Stimulated activated CD4-positive, alpha-beta T cell treated with anti-CD3 and anti-CD28 coated beads, Interleukin-12 subunit alpha, Interleukin-12 subunit beta, amount 100 ng/mL, for 24 hours (primary cell): Measurements from ENCODE around the gene HM13.
A peak's percentile ranks its signal among the peaks of the same experiment; 100 is the strongest.
"Not testable (repeated sequence)": the region's sequence is repeated elsewhere in the genome, so short reads cannot be mapped to it uniquely, and the experiment has no call there.

Experiments used
- DNase-seq, 2 experiments: peaks; one replicate each; pipeline ENCODE4 v3.0.0-alpha.2; 2020; ENCODE audit warnings: low read depth in 2 of 2

HM13 gene, protein sequence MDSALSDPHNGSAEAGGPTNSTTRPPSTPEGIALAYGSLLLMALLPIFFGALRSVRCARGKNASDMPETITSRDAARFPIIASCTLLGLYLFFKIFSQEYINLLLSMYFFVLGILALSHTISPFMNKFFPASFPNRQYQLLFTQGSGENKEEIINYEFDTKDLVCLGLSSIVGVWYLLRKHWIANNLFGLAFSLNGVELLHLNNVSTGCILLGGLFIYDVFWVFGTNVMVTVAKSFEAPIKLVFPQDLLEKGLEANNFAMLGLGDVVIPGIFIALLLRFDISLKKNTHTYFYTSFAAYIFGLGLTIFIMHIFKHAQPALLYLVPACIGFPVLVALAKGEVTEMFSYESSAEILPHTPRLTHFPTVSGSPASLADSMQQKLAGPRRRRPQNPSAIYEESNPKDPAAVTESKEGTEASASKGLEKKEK

DNA sequence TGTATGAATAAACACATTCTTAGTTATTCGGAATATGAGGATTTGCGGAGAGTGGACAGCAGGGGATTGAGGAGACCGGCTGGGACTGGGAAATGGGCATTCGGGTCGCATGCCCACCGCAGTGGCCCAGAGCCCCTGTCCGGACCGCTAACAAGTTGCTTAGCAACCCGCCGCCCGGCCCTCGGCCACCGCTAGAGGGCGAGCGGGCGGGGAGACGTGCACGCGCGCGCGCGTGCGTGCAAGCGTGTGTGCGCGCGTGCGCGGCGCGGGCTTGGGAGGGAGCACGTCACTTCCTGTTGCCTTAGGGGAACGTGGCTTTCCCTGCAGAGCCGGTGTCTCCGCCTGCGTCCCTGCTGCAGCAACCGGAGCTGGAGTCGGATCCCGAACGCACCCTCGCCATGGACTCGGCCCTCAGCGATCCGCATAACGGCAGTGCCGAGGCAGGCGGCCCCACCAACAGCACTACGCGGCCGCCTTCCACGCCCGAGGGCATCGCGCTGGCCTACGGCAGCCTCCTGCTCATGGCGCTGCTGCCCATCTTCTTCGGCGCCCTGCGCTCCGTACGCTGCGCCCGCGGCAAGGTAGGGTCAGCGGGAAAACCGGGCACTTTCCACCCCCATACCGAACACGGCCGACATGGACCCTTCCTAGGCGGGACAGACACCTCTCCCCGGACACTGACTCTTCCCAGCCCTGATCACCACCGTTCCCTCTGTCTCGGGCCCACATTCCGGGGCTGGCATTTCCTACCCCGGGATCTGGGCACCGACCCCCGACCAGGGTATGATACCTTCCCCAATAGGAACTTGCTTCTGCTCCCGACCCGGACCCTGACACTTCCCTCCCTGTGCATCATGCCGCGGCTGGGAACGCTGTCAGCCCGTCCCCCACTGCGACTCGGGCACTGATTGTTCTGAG lies at the start of gene HM13:
TSS of gene HM13 (plus strand) at position 289 of the 918 bp plus-strand sequence. CDS start at position 399, 110 bp downstream.
- DNase-seq, result peak; percentile 73 to 78

DNA sequence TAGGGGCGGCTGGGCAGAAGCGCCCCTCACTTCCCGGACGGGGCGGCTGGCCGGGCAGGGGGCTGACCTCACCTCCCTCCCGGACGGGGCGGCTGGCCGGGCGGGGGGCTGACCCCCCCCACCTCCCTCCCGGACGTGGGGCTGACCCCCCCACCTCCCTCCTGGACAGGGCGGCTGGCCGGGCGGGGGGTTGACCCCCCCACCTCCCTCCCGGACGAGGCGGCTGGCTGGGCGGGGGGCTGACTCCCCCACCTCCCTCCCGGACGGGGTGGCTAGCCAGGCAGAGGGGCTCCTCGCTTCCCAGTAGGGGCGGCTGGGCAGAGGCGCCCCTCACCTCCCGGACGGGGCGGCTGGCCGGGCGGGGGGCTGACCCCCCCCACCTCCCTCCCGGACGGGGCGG lies 43.3 kb upstream of the HM13 start:
- not testable (repeated sequence) for DNase-seq

DNA sequence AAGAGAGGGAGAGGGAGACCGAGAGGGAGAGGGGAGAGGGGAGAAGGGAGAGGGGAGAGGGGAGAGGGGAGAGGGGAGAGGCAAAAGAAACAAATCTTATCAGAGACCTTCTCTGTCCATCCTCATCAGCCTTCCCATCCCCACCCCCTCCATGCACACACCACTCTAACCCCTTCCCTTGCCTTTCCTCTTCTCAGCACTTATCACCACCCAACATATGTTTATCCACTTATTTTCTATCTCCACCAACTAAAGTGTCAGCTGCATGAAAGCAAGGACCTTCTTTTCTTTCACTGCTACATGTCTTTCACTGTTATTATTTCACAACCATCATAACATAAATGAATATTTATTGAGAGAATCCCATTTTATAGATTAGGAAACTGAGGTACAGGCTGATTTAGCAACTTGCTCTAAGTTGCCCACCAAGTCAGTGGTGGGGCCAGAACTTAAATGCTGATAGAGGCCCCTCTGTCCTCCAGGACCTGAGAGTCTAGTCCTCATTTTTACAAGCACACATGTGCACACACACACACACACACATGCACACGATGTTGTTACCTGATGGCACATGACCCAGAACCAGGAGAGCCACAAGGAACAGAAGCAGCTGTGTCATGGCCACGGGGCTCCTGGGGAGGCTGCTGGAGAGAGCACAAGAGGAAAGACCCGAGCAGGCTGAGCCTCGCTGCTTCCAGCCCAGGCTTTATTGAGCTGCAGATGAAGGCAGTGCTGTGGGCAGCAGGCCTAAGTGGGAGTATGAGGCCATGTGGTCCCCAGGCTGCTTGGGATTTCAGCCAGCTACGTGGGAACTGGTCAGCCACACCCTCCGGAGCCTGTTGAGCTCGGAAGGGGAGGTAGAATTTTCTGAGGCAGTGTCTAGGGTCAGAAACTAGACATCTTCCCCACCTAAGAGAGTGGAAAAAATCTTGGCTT lies 41.6 kb upstream of the HM13 start:
- DNase-seq, result no peak

DNA sequence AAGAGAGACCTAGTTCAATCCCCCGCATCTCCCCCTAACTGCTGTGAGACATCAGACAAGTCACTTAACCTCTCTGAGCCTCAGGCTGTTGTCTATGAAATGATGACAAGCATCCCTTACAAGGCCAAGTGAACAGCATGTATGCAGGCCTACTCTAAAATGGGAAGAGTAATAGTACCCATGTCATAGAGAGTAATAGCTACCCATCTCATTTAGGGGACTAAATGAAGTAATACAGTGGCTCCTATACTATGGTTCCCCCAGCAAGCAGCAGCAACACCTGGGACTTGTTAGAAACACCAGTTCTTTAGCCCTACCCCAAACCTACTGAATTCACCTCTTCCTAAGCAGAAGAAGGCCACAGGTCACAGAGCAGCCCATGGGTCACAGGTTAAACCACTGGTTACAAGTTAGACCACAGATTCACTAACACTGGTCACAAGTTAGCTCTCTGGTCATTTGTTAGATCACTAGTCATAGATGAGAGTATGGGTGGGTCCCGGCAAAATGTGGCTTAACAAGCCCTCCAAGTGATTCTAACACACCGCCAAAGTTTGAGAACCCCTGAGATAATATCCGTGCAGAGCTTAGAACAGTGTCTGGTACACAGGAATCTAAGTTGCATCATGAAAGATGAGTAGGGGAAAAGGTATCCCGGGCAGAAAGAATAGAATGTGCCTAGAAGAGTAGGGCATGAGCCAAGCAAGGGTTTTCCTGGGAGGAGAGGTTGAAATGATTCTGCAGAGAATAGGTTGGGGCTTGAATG lies 40.7 kb upstream of the HM13 start:
- DNase-seq, result no peak

DNA sequence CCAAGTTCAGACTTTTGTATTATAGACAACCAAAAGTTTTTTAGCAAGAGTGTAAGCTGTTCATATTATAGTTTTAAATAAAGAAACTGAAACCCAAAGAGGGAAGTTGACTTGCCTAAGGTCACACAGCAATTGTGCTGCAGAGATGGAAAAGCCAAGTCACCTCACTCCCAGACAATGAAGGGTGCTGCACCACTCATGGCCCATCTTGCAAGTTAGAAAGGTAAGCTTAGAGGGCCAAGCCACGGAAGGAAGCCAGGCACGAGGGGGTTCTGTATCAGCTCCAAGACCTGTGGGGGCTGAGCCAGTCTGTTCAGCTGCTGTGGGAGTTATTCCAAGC lies 40.2 kb upstream of the HM13 start:
- DNase-seq, result no peak

DNA sequence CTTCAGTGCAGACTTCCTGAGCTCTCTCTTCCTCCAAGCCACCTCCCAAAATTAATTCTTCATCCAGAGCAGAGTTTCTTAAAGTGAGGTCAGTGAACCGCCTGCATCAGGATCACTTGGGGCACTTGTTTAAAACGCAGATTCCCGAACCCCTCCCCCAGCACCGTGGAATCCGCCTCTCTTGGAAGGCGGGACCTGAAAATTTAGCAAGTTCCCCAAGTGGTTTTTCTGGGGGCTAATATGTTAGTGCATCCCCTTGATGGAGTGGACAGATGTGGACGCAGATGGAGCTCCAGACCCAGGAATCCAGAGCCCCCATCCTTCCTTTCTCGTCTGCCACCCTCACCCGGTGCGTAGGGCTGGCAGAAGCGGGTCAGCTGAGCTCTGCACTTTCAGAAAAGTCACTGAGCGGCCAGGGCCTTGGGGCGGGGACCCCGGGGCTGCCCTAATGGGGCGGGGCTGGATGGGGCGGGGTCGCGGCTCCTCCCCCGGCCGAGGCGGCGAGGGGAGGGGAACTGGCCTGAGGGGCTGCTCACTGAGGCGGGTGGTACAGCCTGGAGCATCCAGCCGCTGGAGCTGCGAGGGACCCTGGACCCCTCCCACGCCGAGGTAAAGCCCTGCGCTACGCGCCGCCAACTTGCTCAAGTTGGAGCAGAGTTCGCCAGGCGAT lies 39.3 kb upstream of the HM13 start, which contains the start of the genes DEFB124 and REM1:
TSS of gene DEFB124 (minus strand) at position 370 of the 670 bp plus-strand sequence. CDS start 2,114 bp downstream, outside the sequence.
TSS of gene REM1 (plus strand) at position 531 of the 670 bp plus-strand sequence. CDS start 1,158 bp downstream, outside the sequence.
- DNase-seq, result no peak

DNA sequence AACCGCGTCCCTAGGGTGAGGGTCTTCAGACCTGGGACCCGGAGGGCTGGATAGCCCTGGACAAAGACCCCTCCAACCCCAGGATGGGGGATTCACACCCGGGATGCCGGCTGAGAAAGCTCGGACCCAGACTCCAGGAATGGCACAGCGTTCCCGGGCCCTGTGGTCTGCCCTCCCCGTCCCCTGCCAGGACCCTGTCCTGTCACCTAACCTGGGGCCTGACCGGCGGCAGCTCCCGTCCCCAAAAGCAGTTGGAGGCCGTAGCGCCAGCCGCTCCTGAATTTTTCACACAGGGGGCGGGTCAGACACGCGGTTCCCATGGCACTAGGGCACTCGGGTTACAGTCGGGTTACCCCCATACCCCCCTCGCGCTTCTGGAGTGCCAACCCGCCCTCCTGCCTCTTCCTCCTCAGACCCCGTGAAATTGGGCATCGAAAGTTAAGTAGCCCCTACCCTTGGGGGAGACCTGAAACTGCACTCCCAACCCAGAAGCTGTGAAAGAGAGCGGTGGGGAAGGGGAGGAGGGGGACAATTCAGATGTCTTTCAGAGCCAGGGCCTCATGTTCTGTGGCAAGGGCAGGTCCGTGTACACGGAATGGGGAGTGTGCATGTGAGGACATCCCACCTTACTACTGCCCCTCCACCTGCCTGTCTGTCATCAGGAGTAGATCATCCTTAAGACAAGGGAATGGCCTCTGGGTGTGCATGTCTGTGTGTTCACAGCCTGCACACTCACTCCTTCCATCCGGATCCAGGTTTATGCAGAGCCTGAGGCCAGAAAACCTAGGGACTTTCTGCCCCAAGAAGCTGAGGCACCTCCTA lies 38.6 kb upstream of the HM13 start:
- DNase-seq, result no peak

DNA sequence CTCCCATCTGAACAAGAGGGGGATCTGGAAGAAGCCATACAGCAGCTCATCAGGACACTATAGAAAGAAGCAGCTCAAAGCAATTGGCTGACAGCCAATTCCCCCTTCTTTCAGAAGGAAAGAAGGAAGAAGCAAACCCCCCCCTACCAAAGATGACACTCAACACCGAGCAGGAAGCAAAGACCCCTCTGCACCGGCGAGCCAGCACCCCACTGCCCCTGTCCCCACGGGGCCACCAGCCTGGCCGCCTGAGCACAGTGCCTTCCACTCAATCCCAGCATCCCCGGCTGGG lies 38.0 kb upstream of the HM13 start:
- no peak for DNase-seq

DNA sequence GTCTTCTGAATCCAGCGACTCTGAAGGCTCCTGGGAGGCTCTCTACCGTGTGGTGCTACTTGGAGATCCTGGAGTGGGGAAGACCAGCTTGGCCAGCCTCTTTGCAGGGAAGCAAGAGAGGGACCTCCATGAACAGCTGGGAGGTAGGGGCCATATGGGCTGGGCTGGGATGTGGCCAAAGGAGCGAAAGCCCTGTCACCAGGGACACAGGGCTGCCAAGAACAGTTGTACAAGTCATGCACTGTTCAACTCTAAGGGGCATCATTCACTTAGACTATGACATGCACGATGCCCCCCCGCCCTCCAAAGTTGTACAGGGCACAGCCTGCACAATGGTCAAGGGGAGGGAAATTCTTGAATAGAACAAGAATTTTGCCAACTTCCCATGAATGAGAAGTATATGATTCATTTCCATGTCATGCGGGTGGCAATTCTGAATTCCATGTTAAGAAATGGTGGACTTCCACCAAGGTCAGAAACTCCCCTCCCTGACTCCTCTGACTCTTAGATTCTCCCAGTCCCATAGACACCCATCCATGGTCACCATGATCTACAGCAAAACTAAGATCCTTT lies 37.5 kb upstream of the HM13 start:
- no peak for DNase-seq

DNA sequence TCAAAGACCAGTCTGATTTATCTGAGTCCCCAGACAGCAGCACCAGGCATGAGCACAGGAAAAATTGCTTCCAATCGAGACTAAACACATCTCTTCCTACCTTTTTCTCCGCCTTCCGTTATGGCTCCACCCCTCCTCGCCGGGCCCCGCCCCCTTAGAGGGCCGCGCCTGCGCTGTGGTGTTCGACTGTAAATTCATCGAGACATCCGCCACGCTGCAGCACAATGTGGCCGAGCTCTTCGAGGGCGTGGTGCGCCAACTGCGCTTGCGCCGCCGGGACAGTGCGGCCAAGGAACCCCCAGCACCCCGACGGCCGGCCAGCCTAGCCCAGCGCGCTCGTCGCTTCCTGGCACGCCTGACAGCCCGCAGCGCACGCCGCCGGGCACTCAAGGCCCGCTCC lies 30.2 kb upstream of the HM13 start:
- DNase-seq, result peak in 1 of 2 experiments; percentile 17

DNA sequence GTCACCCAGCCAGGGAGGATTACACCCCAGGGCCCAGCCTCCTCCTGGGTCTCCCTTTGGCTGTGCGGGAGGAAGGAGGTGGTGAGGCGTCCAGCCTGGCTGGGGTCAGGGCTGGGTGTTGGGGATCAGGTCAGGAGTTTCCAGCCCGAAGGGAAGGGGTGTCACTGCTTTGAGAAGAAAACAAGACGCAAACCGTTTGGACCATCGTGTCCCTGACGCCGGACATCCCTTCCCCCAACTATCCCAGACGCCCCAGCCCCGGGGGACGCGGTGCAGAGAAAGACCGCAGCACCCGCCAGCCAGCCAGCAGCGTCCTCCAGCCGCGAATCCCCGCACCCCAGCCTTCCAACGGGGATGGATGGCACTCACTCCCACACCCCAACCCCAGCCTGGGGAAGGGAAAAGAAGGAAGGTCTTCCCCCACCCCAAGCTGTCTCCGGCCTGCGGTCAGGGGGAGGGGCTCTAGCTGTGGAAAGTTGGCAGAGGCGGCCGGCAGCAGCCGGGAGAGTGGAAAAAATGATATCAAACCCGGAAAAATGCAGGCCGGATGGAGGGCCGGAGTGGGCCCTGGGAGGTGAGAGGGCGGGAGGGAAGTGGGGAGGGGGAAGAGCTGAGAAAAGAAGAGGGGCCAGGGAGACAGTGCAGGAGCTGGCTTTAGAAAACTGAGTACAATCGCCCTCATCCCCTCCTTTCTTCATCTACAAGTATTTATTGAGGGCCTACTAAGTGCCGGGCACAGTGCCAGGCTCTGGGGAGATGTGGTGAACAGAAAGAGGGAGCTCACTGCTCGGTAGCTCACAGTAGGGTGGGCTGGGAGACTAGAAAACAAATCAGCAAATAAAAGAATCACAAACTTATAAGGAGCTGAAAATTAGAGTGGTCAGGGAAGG lies 28.5 kb upstream of the HM13 start:
- peak in 1 of 2 experiments; percentile 34 for DNase-seq

DNA sequence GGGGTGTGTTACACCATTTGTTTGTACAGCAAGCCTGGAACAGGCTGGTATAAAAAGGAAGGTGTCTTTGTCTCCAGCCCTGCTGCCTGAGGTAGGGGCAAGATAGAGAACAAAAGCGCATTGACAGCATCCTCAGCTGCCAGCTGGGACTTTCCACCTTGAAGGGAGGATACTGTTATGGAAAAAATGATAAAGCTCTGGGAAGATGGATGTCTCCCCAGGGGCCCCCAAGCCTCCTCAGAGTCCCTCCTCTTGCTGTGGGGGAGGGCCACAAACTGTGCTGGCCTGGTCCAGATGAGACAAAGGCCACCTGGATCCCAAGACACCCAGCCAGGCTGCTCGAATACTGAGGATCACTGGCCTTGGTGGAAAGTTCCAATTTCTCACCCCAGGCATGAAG lies 26.1 kb upstream of the HM13 start:
- no peak for DNase-seq

DNA sequence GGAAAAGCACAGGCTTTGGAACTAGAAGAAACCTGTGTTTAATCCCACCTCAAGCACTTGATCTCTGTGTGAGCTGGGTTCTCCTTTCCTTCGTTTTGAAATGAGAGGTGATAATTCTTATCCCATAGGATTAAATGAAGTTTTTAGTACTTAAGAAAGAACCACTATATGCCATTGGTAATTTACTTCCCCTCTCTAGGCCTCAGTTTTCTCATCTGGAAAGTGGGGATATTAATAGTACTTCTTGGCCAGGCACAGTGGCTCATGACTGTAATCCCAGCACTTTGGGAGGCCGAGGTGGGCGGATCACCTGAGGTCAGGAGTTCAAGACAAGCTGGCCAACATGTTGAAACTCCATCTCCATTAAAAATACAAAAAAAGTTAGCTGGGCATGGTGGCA lies 25.1 kb upstream of the HM13 start:
- DNase-seq, result no peak

DNA sequence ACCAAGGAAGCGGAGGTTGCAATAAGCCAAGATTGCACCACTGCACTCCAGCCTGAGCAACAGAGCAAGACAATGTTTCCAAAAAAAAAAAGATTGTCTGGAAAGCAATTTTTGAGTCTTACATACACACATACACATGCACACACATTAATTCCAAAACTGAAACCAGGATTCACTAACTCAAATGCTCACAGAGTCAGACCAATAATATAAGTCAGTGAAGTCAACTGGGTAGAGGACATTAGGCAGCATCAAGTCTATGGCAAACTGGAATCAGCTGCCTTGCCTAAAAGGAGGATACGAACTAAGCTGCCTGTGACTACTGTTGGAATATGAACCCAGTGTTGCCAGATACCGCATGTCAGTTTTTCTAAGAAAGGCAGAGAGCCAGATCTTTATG lies 23.5 kb upstream of the HM13 start:
- no peak for DNase-seq

DNA sequence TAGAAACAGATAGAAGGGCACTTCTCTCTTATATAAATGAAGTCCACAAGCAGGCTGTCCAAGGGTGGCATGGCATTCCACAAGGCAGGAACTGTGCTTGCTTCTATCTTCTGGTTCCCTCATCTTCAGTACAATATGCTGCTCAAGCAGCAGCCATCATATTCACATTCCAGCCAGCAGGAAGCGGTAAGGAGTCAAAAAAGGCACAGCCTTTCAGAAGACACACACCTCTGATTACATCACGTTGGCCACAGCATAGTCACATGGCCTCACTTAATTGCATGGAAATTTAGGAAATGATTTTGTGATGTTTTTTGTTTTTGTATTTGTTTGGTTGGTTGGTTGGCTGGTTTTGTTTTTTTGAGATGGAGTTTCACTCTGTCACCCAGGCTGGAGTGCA lies 20.1 kb upstream of the HM13 start:
- no peak for DNase-seq

DNA sequence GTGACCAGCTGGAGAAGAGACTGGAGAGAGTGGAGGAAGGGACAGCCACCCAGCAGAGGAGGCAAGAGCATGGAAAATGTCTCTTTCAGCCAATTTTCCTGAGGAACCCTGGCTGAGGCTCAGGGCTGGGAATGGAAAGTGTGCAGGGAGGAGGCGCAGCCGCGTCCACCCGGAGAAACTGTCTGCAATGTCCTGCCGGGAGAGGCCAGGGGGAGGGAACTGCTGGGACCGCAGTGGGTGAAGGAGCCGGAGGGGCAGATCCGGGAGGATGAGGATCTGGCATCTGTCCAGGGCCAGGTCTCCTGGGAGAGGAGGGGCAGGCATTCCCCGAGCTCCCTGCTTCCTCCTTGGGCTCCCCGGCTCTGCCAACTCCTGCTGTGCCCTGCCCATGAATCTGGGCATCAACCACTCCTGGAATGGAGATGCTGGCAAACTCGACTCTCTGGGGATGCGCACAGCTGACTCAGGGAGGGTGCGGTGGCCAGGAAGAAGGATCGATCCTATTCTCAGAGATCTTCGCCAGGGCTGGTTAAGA lies 17.4 kb upstream of the HM13 start:
- no peak for DNase-seq

DNA sequence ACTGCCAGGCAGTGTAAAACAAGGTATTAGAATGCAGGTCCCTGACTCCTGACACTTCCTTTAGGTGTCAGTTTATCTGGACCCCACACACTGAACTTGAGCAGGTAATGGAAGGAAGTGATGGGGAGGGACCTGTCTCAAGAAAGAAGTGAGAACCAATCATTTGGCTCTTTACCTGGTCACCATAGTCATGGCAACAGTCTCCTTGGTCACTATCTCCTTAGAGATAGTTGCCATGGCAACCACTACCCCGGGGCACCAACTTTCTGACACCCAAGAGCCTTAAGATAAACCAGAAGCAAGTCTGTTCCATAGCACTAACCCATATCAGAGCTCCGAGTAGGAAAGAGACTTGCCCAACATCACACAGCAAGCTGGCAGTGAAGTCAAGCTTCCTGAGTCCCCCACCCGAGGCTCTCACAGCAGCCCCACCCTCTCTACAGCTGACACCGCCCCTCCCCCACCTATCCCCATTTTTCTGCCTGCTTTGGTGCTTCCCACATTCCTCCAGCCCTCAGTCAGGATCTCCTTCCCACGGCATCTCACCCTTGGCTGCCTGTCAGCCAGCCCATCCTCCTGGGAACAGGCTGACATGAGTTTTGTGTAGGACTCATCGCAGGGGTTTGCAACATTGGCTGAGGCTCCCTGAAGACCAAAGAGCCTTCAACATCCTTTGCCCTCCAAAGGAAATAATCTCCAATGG lies 16.3 kb upstream of the HM13 start:
- no peak for DNase-seq
